PC-3 (cell line): Measurements from ENCODE around the gene TNFSF13. TPM values are rescaled to one million over a fixed set of nuclear protein-coding genes. Genes with fewer than 3 reads are reported as not detected.

Source experiments
- ATAC-seq: fragments of 200-7000 bp; cut with Tn5 transposase; 2 replicates; pipeline ENCODE4 v1.9.1; 2020; ENCODE audit warnings: mild to moderate bottlenecking, moderate library complexity
- BruUV-seq: library from RNA; stranded (reverse); fragments of 400-500 nt; replicated peaks from 2 replicates; lab custom pipeline; 2021; lab: Mats Ljungman, UMichigan
- CTCF ChIA-PET: fragments of 300-600 bp; sonication (Branson Sonifier 250); formaldehyde crosslinking; loops from one replicate; lab custom pipeline; 2022; ENCODE audit warnings: antibody characterized with exemption; lab: Charles Lee
- POLR2A ChIA-PET: fragments of 300-600 bp; sonication (Branson Sonifier 250); formaldehyde crosslinking; loops from one replicate; lab custom pipeline; 2022; ENCODE audit warnings: antibody characterized with exemption; ENCODE audit not compliant: unreplicated experiment; lab: Charles Lee
- DNase-seq: peaks from one replicate; pipeline ENCODE4 v3.0.0-alpha.2; 2015
- H2AFZ ChIP-seq: fragments of 300-600 bp; sonication (generic); 2 replicates; pipeline ENCODE4 v1.6.0; 2016; ENCODE audit warnings: antibody characterized with exemption, low read length
- H3F3A ChIP-seq: fragments of 300-600 bp; sonication (generic); one replicate; pipeline ENCODE4 v1.6.0; 2017; ENCODE audit warnings: antibody characterized with exemption, low read length, control low read depth, mild to moderate bottlenecking; ENCODE audit not compliant: unreplicated experiment
- H3K27ac ChIP-seq: fragments of 300-600 bp; sonication (generic); 2 replicates; pipeline ENCODE4 v1.5.1; 2016; ENCODE audit warnings: mild to moderate bottlenecking, low read length
- H3K27me3 ChIP-seq: fragments of 300-600 bp; sonication (generic); 2 replicates; pipeline ENCODE4 v1.6.1; 2016; ENCODE audit warnings: low read length, mixed read lengths
- H3K36me3 ChIP-seq: fragments of 300-600 bp; sonication (generic); 2 replicates; pipeline ENCODE4 v1.6.1; 2016; ENCODE audit warnings: low read depth, mixed run types, low read length, mixed read lengths
- H3K4me1 ChIP-seq: fragments of 300-600 bp; sonication (generic); 2 replicates; pipeline ENCODE4 v1.5.1; 2016; ENCODE audit warnings: low read length; ENCODE audit not compliant: insufficient read depth
- H3K4me2 ChIP-seq: fragments of 300-600 bp; sonication (generic); 2 replicates; pipeline ENCODE4 v1.6.0; 2016; ENCODE audit warnings: low read length
- H3K4me3 ChIP-seq: fragments of 300-600 bp; sonication (generic); 2 replicates; pipeline ENCODE4 v1.5.1; 2016; ENCODE audit warnings: mild to moderate bottlenecking, low read length, mixed read lengths
- H3K79me2 ChIP-seq: fragments of 300-600 bp; sonication (generic); 2 replicates; pipeline ENCODE4 v1.6.1; 2017; ENCODE audit warnings: low read length, mixed read lengths
- H3K9ac ChIP-seq: fragments of 300-600 bp; sonication (generic); 2 replicates; pipeline ENCODE4 v1.6.0; 2016; ENCODE audit warnings: mild to moderate bottlenecking, low read length
- H3K9me2 ChIP-seq: fragments of 300-600 bp; sonication (generic); replicated peaks from 2 replicates; pipeline ENCODE4 v1.6.1; 2016; ENCODE audit warnings: mixed run types, low read length, mixed read lengths
- H3K9me3 ChIP-seq: fragments of 300-600 bp; sonication (generic); 2 replicates; pipeline ENCODE4 v1.6.1; 2016; ENCODE audit warnings: low read length, mixed read lengths
- H4K20me1 ChIP-seq: fragments of 300-600 bp; sonication (generic); 2 replicates; pipeline ENCODE4 v1.6.1; 2016; ENCODE audit warnings: low read length, mixed read lengths
- EZH2 ChIP-seq: fragments of 300-600 bp; sonication (generic); IDR thresholded peaks from one replicate; pipeline ENCODE4 v1.6.1; 2017; ENCODE audit warnings: antibody characterized with exemption, mild to moderate bottlenecking, low read length; ENCODE audit not compliant: unreplicated experiment
- EZH2phosphoT487 ChIP-seq: fragments of 300-600 bp; sonication (generic); IDR thresholded peaks from 2 replicates; pipeline ENCODE4 v1.6.1; 2018; ENCODE audit warnings: mild to moderate bottlenecking, antibody characterized with exemption, low read length, borderline replicate concordance
- intact Hi-C: fragments of 100-400 bp; cut with micrococcal nuclease; formaldehyde crosslinking; loops from 2 replicates; pipeline ENCODE4 v1.9.0; 2023
- total RNA-seq: library from RNA; depleted of rRNA; stranded (reverse); fragments of >200 nt; gene quantifications from 2 replicates; pipeline ENCODE4 v1.2.3, GENCODE V29; 2014
- TF ChIP-seq, protein P1 (sequence below): fragments of 300-600 bp; sonication (generic); conservative IDR thresholded peaks from 2 replicates; pipeline ENCODE4 v1.5.1; 2017; ENCODE audit warnings: antibody characterized with exemption, low read depth, mild to moderate bottlenecking, low read length

The TNFSF13 gene
- total RNA-seq, 1 experiment from 2014 or later = 3.6 TPM

DNA sequence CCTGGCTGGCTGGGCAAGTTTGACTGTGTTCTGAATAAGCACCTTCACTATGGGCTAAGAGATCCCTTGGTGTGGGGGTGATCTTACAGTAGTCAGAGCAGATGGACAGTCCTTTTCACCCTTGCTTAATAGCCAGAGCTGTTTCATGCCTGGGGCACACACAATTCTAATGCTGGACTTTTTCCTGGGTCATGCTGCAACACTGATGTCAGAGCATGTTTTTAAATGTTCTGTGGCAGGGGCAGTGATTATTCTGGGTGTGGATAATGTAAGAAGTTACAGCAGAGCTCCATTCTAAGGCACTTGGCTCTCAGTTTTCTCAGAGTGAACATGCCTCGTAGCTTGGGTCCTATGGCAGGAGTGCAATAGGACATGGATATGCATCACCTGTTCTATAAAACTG, 16.9 kb downstream of the TNFSF13 start:
- TF ChIP-seq EZH2 = no peak
- TF ChIP-seq EZH2phosphoT487 = no peak
- TF ChIP-seq, protein P1, sequence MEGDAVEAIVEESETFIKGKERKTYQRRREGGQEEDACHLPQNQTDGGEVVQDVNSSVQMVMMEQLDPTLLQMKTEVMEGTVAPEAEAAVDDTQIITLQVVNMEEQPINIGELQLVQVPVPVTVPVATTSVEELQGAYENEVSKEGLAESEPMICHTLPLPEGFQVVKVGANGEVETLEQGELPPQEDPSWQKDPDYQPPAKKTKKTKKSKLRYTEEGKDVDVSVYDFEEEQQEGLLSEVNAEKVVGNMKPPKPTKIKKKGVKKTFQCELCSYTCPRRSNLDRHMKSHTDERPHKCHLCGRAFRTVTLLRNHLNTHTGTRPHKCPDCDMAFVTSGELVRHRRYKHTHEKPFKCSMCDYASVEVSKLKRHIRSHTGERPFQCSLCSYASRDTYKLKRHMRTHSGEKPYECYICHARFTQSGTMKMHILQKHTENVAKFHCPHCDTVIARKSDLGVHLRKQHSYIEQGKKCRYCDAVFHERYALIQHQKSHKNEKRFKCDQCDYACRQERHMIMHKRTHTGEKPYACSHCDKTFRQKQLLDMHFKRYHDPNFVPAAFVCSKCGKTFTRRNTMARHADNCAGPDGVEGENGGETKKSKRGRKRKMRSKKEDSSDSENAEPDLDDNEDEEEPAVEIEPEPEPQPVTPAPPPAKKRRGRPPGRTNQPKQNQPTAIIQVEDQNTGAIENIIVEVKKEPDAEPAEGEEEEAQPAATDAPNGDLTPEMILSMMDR = no peak
- Histone ChIP-seq H3K27ac (no peak overlapping the region), H2AFZ (no peak overlapping the region), H3K9me2 (no peaks in the 10 kb centered on the region), H3K9ac (no peak overlapping the region), H3K4me2 (peak overlapping the region; percentile 92), H3K27me3 (no peaks in the 10 kb centered on the region), H3K9me3 (no peaks in the 10 kb centered on the region), H3F3A (peaks cover 37% of the 10 kb centered on the region), H3K4me3 (peak overlapping the region; percentile 97), H3K79me2 (peaks cover 55% of the 10 kb centered on the region), H4K20me1 (peaks cover 51% of the 10 kb centered on the region), H3K4me1 (peaks cover 56% of the 10 kb centered on the region), H3K36me3 (peaks cover 53% of the 10 kb centered on the region)
- intact Hi-C loops = loop anchor here (5.0 kb wide), 1 partner anchor 112 kb away; the partner anchor contains the start of genes TP53 and WRAP53
- ChIA-PET POLR2A (no interaction called here), CTCF (no interaction called here)
- ATAC-seq = no peak
- BruUV-seq = no TSS peak
- DNase-seq = no peak

DNA sequence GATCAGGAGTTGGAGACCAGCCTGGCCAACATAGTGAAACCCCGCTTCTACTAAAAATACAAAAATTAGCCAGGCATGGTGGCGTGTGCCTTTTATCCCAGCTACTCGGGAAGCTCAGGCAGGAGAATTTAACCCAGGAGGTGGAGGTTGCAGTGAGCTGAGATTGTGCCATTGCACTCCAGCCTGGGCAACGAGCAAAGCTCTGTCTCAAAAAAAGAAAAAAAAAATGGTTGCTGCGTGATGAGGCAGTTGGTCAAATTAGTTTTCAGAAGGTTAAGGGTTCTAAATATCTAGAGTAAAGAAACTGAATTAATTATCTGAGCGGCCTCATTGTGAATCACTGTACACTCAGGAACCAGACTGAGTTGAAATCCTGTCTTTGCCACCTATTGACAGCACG, 17.4 kb downstream of the TNFSF13 start:
- TF ChIP-seq EZH2 = no peak
- TF ChIP-seq, protein P1 = no peak
- TF ChIP-seq EZH2phosphoT487 = no peak
- peak overlapping the region; percentile 92 for H3K4me2 ChIP-seq
- H3K36me3 ChIP-seq = peaks cover 53% of the 10 kb centered on the region
- ATAC-seq (no peak), DNase-seq (no peak)
- H3K79me2 ChIP-seq = peaks cover 56% of the 10 kb centered on the region
- no peak overlapping the region for H3K9ac ChIP-seq
- H3K4me3 ChIP-seq = peak overlapping the region; percentile 97; the same call in 1 of the 2 replicates
- ChIA-PET POLR2A (no interaction called here), CTCF (no interaction called here)
- peaks cover 51% of the 10 kb centered on the region for H4K20me1 ChIP-seq
- no TSS peak for BruUV-seq
- H3F3A ChIP-seq = peaks cover 37% of the 10 kb centered on the region
- H2AFZ ChIP-seq = no peak overlapping the region
- no peaks in the 10 kb centered on the region for H3K9me2 ChIP-seq
- H3K27ac ChIP-seq = no peak overlapping the region
- peaks cover 56% of the 10 kb centered on the region for H3K4me1 ChIP-seq
- H3K27me3 ChIP-seq = no peaks in the 10 kb centered on the region
- H3K9me3 ChIP-seq = no peaks in the 10 kb centered on the region
- intact Hi-C loops = loop anchor here (5.0 kb wide), 1 partner anchor 111 kb away; the partner anchor contains the start of genes TP53 and WRAP53

DNA sequence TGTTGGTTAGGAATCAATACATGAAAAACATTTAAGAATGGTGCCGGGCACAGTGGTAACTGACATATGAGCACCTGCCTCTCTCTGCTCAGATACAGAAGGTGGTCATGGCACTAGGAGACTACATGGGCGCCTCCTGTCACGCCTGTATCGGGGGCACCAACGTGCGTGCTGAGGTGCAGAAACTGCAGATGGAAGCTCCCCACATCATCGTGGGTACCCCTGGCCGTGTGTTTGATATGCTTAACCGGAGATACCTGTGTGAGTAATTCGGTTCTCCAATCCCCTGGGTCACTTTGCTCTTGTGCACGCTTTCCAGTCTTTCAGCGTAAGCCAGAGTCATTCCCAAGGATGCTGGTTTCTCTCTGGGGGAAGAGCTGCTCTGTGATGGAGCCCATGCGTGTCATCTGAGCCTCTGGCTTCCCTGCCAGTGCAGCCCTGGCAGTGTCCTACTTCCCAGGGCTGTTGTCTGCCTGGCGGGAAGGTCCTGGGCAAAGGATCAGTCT, 17.9 kb downstream of the TNFSF13 start:
- Histone ChIP-seq H3K9ac (no peak overlapping the region), H3K9me2 (no peaks in the 10 kb centered on the region), H3K4me3 (no peak overlapping the region), H3K27ac (no peak overlapping the region), H3K4me1 (peaks cover 56% of the 10 kb centered on the region), H2AFZ (no peak overlapping the region), H3K79me2 (peaks cover 56% of the 10 kb centered on the region), H3K36me3 (peaks cover 53% of the 10 kb centered on the region), H3K9me3 (no peaks in the 10 kb centered on the region), H3K27me3 (no peaks in the 10 kb centered on the region), H3K4me2 (peak overlapping the region; percentile 92; the same call in 1 of the 2 replicates), H3F3A (peaks cover 37% of the 10 kb centered on the region), H4K20me1 (peaks cover 51% of the 10 kb centered on the region)
- DNase-seq (no peak), ATAC-seq (no peak)
- intact Hi-C loops = loop anchor here (5.0 kb wide), 1 partner anchor 111 kb away; the partner anchor contains the start of genes TP53 and WRAP53
- POLR2A ChIA-PET = no interaction called here
- no TSS peak for BruUV-seq
- CTCF ChIA-PET = no interaction called here
- TF ChIP-seq, protein P1 = no peak
- TF ChIP-seq EZH2 (no peak), EZH2phosphoT487 (no peak)
